Loucy (cell line): ENCODE data around the gene DOCK3.

Experiments used
- EZH2phosphoT487 ChIP-seq: fragments of 200-600 bp; IDR thresholded peaks from 2 replicates; pipeline ENCODE4 v1.6.1; 2018; ENCODE audit warnings: antibody characterized with exemption, mild to moderate bottlenecking, moderate library complexity, borderline replicate concordance
- TF ChIP-seq, protein P1 (sequence below): fragments of 200-600 bp; sonication (generic); conservative IDR thresholded peaks from 2 replicates; pipeline ENCODE4 v1.5.1; 2014; ENCODE audit warnings: mild to moderate bottlenecking, antibody characterized with exemption, low read length

- TF ChIP-seq, protein P1, sequence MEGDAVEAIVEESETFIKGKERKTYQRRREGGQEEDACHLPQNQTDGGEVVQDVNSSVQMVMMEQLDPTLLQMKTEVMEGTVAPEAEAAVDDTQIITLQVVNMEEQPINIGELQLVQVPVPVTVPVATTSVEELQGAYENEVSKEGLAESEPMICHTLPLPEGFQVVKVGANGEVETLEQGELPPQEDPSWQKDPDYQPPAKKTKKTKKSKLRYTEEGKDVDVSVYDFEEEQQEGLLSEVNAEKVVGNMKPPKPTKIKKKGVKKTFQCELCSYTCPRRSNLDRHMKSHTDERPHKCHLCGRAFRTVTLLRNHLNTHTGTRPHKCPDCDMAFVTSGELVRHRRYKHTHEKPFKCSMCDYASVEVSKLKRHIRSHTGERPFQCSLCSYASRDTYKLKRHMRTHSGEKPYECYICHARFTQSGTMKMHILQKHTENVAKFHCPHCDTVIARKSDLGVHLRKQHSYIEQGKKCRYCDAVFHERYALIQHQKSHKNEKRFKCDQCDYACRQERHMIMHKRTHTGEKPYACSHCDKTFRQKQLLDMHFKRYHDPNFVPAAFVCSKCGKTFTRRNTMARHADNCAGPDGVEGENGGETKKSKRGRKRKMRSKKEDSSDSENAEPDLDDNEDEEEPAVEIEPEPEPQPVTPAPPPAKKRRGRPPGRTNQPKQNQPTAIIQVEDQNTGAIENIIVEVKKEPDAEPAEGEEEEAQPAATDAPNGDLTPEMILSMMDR, result no peak
- no peak for TF ChIP-seq EZH2phosphoT487
These were observed 705.2 kb downstream of the DOCK3 start for GRCh38 chr3:51379746-51380455.
